ENCODE measurements around the gene IGSF9B. TPM values are rescaled to one million over a fixed set of nuclear protein-coding genes. Genes with fewer than 3 reads are reported as not detected.
A peak's percentile ranks its signal among the peaks of the same experiment; 100 is the strongest.

The IGSF9B gene
- total and polyA plus RNA-seq, 2 donors from 2014 or later = 0.86 to 10.4 TPM

DNA sequence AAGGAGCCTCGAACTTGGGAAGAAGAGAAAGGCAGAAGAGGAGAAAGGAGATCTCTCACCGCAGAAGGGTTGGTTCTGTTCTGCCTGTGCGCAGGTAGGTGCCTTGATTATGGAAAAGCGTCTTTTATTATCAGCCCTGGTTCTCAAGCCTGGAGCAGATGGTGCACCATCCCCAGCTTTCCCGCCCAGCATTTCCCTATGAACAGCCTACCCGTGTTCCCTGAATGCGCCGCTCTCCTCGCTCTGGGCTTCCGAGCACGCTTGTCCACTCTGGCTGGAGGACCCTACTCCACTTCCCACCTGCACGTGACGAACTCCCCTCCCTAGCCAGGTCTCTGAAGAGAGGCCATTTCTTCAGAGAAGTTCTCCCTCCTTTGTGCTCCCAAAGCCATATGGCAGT is 15.2 kb downstream of the IGSF9B start:
- no peak overlapping the region for H3K4me3 ChIP-seq (ENCODE audit: low read length in 3 of 3)
- DNase-seq = peak in 1 of 5 donors; percentile 37
- H3K27me3 ChIP-seq (ENCODE audit: control insufficient read depth, insufficient read depth, low read length) = no peaks in the 10 kb centered on the region
- H3K27ac ChIP-seq (ENCODE audit: low read depth in 2 of 2, low read length in 2 of 2) = no peak overlapping the region
- H3K9me3 ChIP-seq (ENCODE audit: control insufficient read depth in 2 of 3, insufficient read depth in 1 of 3, low read length in 3 of 3) = no peaks in the 10 kb centered on the region
- TF ChIP-seq, protein P1, sequence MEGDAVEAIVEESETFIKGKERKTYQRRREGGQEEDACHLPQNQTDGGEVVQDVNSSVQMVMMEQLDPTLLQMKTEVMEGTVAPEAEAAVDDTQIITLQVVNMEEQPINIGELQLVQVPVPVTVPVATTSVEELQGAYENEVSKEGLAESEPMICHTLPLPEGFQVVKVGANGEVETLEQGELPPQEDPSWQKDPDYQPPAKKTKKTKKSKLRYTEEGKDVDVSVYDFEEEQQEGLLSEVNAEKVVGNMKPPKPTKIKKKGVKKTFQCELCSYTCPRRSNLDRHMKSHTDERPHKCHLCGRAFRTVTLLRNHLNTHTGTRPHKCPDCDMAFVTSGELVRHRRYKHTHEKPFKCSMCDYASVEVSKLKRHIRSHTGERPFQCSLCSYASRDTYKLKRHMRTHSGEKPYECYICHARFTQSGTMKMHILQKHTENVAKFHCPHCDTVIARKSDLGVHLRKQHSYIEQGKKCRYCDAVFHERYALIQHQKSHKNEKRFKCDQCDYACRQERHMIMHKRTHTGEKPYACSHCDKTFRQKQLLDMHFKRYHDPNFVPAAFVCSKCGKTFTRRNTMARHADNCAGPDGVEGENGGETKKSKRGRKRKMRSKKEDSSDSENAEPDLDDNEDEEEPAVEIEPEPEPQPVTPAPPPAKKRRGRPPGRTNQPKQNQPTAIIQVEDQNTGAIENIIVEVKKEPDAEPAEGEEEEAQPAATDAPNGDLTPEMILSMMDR (IDR thresholded peaks at IDR 0.05; ENCODE audit: borderline replicate concordance, extremely low read depth, insufficient read depth) = no peak
- no peaks in the 10 kb centered on the region for H3K4me1 ChIP-seq (ENCODE audit: control insufficient read depth in 2 of 3, insufficient read depth in 2 of 3, low read depth in 1 of 3, low read length in 3 of 3)
- intact Hi-C loops (cut with DNase I) = no loop called here
- H3K9ac ChIP-seq (ENCODE audit: low read length in 3 of 3) = no peak overlapping the region
- FAIRE-seq = no peak
- no peaks in the 10 kb centered on the region for H3K36me3 ChIP-seq (ENCODE audit: control insufficient read depth in 2 of 3, insufficient read depth in 3 of 3, low read length in 3 of 3)

DNA sequence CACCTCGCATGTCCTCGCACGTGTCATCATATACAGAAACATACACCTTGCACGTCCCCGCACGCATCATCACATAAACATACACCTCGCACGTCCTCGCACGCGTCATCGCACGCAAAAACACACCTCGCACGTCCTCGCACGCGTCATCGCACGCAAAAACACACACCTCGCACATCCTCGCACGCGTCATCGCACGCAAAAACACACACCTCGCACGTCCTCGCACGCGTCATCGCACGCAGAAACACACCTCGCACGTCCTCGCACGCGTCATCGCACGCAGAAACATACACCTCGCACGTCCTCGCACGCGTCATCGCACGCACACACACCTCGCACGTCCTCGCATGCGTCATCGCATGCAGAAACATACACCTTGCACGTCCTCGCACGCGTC is 16.7 kb downstream of the IGSF9B start:
- FAIRE-seq = no peak
- intact Hi-C loops (cut with DNase I) = no loop called here

GRCh38 chr11:133939558-133939957 is 17.2 kb downstream of the IGSF9B start:
- intact Hi-C loops (cut with DNase I) = no loop called here
- no peak for FAIRE-seq
- no peaks in the 10 kb centered on the region for H3K4me1 ChIP-seq (ENCODE audit: control insufficient read depth in 2 of 3, insufficient read depth in 2 of 3, low read depth in 1 of 3, low read length in 3 of 3)

More for the DNA sequence above, 16.7 kb downstream of the IGSF9B start:
- Histone ChIP-seq H3K36me3 (ENCODE audit: control insufficient read depth in 2 of 3, insufficient read depth in 3 of 3, low read length in 3 of 3) (no peaks in the 10 kb centered on the region), H3K27ac (ENCODE audit: low read depth in 2 of 2, low read length in 2 of 2) (no peak overlapping the region), H3K4me1 (ENCODE audit: control insufficient read depth in 2 of 3, insufficient read depth in 2 of 3, low read depth in 1 of 3, low read length in 3 of 3) (no peaks in the 10 kb centered on the region), H3K27me3 (ENCODE audit: control insufficient read depth, insufficient read depth, low read length) (no peaks in the 10 kb centered on the region), H3K9ac (ENCODE audit: low read length in 3 of 3) (no peak overlapping the region), H3K4me3 (ENCODE audit: low read length in 3 of 3) (no peak overlapping the region), H3K9me3 (ENCODE audit: control insufficient read depth in 2 of 3, insufficient read depth in 1 of 3, low read length in 3 of 3) (no peaks in the 10 kb centered on the region)
- TF ChIP-seq, protein P1 (IDR thresholded peaks at IDR 0.05; ENCODE audit: borderline replicate concordance, extremely low read depth, insufficient read depth) = no peak
- peak in 1 of 5 donors; percentile 35 for DNase-seq

More at GRCh38 chr11:133939558-133939957, 17.2 kb downstream of the IGSF9B start:
- H3K9me3 ChIP-seq (ENCODE audit: control insufficient read depth in 2 of 3, insufficient read depth in 1 of 3, low read length in 3 of 3) = no peaks in the 10 kb centered on the region
- no peak overlapping the region for H3K27ac ChIP-seq (ENCODE audit: low read depth in 2 of 2, low read length in 2 of 2)
- no peak overlapping the region for H3K4me3 ChIP-seq (ENCODE audit: low read length in 3 of 3)
- no peaks in the 10 kb centered on the region for H3K36me3 ChIP-seq (ENCODE audit: control insufficient read depth in 2 of 3, insufficient read depth in 3 of 3, low read length in 3 of 3)
- DNase-seq = peak in 1 of 5 donors; percentile 17
- H3K9ac ChIP-seq (ENCODE audit: low read length in 3 of 3) = no peak overlapping the region
- no peaks in the 10 kb centered on the region for H3K27me3 ChIP-seq (ENCODE audit: control insufficient read depth, insufficient read depth, low read length)
- TF ChIP-seq, protein P1 (IDR thresholded peaks at IDR 0.05; ENCODE audit: borderline replicate concordance, extremely low read depth, insufficient read depth) = no peak

Data from kidney (tissue), 14 donors.